Endothelial cell of umbilical vein (primary cell): ENCODE measurements around the gene CEP128. TPM values are rescaled to one million over a fixed set of nuclear protein-coding genes. Genes with fewer than 3 reads are reported as not detected.

Experiments
- BruUV-seq: library from RNA; stranded (reverse); fragments of 400-500 nt; replicated peaks from 2 replicates; lab custom pipeline; 2021; lab: Mats Ljungman, UMichigan
- CTCF ChIA-PET: fragments of 300-600, 350-600 bp; sonication (Branson Sonifier 250); formaldehyde crosslinking; loops from one replicate; lab custom pipeline; 2021; ENCODE audit warnings: antibody characterized with exemption, inconsistent platforms; lab: Charles Lee
- POLR2A ChIA-PET: fragments of 300-600, 350-600 bp; sonication (Branson Sonifier 250); formaldehyde crosslinking; loops from one replicate; lab custom pipeline; 2021; ENCODE audit warnings: antibody characterized with exemption, inconsistent platforms; lab: Charles Lee
- DNase-seq: peaks from one replicate; pipeline ENCODE4 v3.0.0-alpha.2; 2011; ENCODE audit warnings: low read depth, low spot score
- FAIRE-seq: peaks from 2 replicates; lab custom pipeline; 2011; peaks lifted over from hg19 to GRCh38; lab: Jason Lieb, UNC
- H2AFZ ChIP-seq: 2 replicates; pipeline ENCODE4 v1.6.0; 2012; ENCODE audit warnings: low read depth, low read length, control low read depth, inconsistent platforms
- H3K27ac ChIP-seq: 2 replicates; pipeline ENCODE4 v1.5.1; 2011; ENCODE audit warnings: low read depth, mild to moderate bottlenecking, control low read depth, low read length, moderate library complexity; ENCODE audit not compliant: insufficient read depth
- H3K27me3 ChIP-seq, 2 experiments: 2 replicates each; pipeline versions ENCODE4 v1.6.0 to v1.6.1; 2011; ENCODE audit warnings: low read length in 2 of 2, mixed read lengths in 1 of 2; ENCODE audit not compliant: control insufficient read depth in 2 of 2, insufficient read depth in 2 of 2
- H3K36me3 ChIP-seq, 2 experiments: 2 replicates in 1 of 2; 3 replicates in 1 of 2; pipeline ENCODE4 v1.5.1; 2011; ENCODE audit warnings: low read length in 2 of 2, mild to moderate bottlenecking in 1 of 2, moderate library complexity in 1 of 2; ENCODE audit not compliant: control insufficient read depth in 2 of 2, insufficient read depth in 2 of 2; ENCODE audit errors: extremely low read depth in 1 of 2
- H3K4me1 ChIP-seq: 3 replicates; pipeline ENCODE4 v1.5.1; 2011; ENCODE audit warnings: mild to moderate bottlenecking, low read length; ENCODE audit not compliant: control insufficient read depth, insufficient read depth; ENCODE audit errors: extremely low read depth
- H3K4me2 ChIP-seq: 2 replicates; pipeline ENCODE4 v1.6.1; 2011; ENCODE audit warnings: low read length, control low read depth, mixed read lengths; ENCODE audit not compliant: insufficient read depth
- H3K4me3 ChIP-seq, 3 experiments: fragments of 200-600 bp in 1 of 3; sonication (generic), shearing (Covaris generic) in 1 of 3; replicated peaks in 1 of 3; 2 replicates each; pipeline ENCODE4 v1.5.1; 2011 to 2016; ENCODE audit warnings: control low read depth in 3 of 3, low read length in 3 of 3, mild to moderate bottlenecking in 2 of 3, inconsistent platforms in 1 of 3, low read depth in 1 of 3, moderate library complexity in 1 of 3; ENCODE audit not compliant: insufficient read depth in 1 of 3
- H3K79me2 ChIP-seq: 2 replicates; pipeline ENCODE4 v1.6.0; 2012; ENCODE audit warnings: low read length, inconsistent platforms; ENCODE audit not compliant: control insufficient read depth, insufficient read depth
- H3K9ac ChIP-seq: replicated peaks from 2 replicates; pipeline ENCODE3; 2011; ENCODE audit warnings: low read length, control low read depth; ENCODE audit not compliant: insufficient read depth; ENCODE audit errors: extremely low read depth
- H3K9me1 ChIP-seq: replicated peaks from 3 replicates; pipeline ENCODE4 v1.6.0; 2011; ENCODE audit warnings: mild to moderate bottlenecking, low read length; ENCODE audit not compliant: control insufficient read depth, insufficient read depth; ENCODE audit errors: extremely low read depth
- H3K9me3 ChIP-seq: replicated peaks from 2 replicates; pipeline ENCODE4 v1.5.1; 2012; ENCODE audit warnings: low read length, inconsistent platforms; ENCODE audit not compliant: control insufficient read depth, insufficient read depth
- H4K20me1 ChIP-seq: replicated peaks from 2 replicates; pipeline ENCODE3; 2011; ENCODE audit warnings: mild to moderate bottlenecking, low read length; ENCODE audit not compliant: control insufficient read depth, insufficient read depth; ENCODE audit errors: extremely low read depth
- EZH2 ChIP-seq: IDR thresholded peaks from 2 replicates; pipeline ENCODE4 v1.6.1; 2012; ENCODE audit warnings: borderline replicate concordance, low read depth, mild to moderate bottlenecking, moderate library complexity, low read length, inconsistent platforms; ENCODE audit not compliant: severe bottlenecking
- FOS ChIP-seq: IDR thresholded peaks from 2 replicates; pipeline ENCODE4 v1.6.1; 2011; ENCODE audit warnings: mild to moderate bottlenecking, low read length, moderate library complexity, borderline replicate concordance; ENCODE audit not compliant: insufficient read depth
- GATA2 ChIP-seq: IDR thresholded peaks from 2 replicates; pipeline ENCODE4 v1.7.0; 2011; ENCODE audit warnings: low read depth, mild to moderate bottlenecking, moderate library complexity, mixed read lengths, low read length; ENCODE audit not compliant: insufficient read length, insufficient read depth
- JUN ChIP-seq: IDR thresholded peaks from 2 replicates; pipeline ENCODE4 v1.6.1; 2011; ENCODE audit warnings: borderline replicate concordance, low read depth; ENCODE audit not compliant: insufficient read length, insufficient read depth
- MYC ChIP-seq: IDR thresholded peaks from one replicate; pipeline ENCODE4 v1.6.1; 2011; ENCODE audit warnings: mild to moderate bottlenecking, low read depth, low read length
- POLR2A ChIP-seq: IDR thresholded peaks from 2 replicates; pipeline ENCODE4 v1.6.1; 2012; ENCODE audit warnings: low read depth, mild to moderate bottlenecking, control low read depth, low read length
- POLR2AphosphoS5 ChIP-seq: IDR thresholded peaks from 2 replicates; pipeline ENCODE4 v1.6.1; 2012; ENCODE audit warnings: low read depth, mild to moderate bottlenecking, control low read depth, low read length, moderate library complexity; ENCODE audit not compliant: insufficient read depth
- dilution Hi-C: fragments of 300-500 bp; cut with MboI; formaldehyde crosslinking; loops from one replicate; pipeline ENCODE4 v1.15.0; 2019; ENCODE audit warnings: low sequenced_read_pairs; ENCODE audit not compliant: extremely low pct_ligation_motif_present
- intact Hi-C: fragments of 100-400 bp; cut with micrococcal nuclease; formaldehyde crosslinking; loops from one replicate; pipeline ENCODE4 v1.10.0; 2022
- polyA plus RNA-seq, 4 experiments: library from polyadenylated mRNA; depleted of rRNA in 3 of 4; stranded (reverse) in 3 of 4; unstranded in 1 of 4; fragments of >200 nt; gene quantifications; 2 replicates each; pipeline versions ENCODE4 v1.2.1 to v1.2.3, GENCODE V29; 2011 to 2012; ENCODE audit warnings: missing spikeins in 1 of 4
- total RNA-seq: library from RNA; stranded (reverse); gene quantifications from 2 replicates; pipeline ENCODE4 v1.2.3, GENCODE V29; 2021
- TF ChIP-seq, protein P1 (sequence below): IDR thresholded peaks from 2 replicates; pipeline ENCODE4 v1.6.1; 2011; ENCODE audit not compliant: insufficient read depth, insufficient read length
- TF ChIP-seq, protein P2 (sequence below), 2 donors: IDR thresholded peaks; 1 replicate in 1 of 2; 2 replicates in 1 of 2; pipeline ENCODE4 v1.5.1; 2011; ENCODE audit warnings: low read length in 2 of 2, mild to moderate bottlenecking in 2 of 2, moderate library complexity in 2 of 2, control low read depth in 1 of 2, inconsistent platforms in 1 of 2, low read depth in 1 of 2; ENCODE audit not compliant: insufficient read depth in 1 of 2; ENCODE audit errors: extremely low read depth in 1 of 2

CEP128 gene
- total and polyA plus RNA-seq, 2 donors (not counting 3 experiments of a cell fraction or from before 2014, with no cell fraction given): 0.91 to 23.7 TPM

DNA sequence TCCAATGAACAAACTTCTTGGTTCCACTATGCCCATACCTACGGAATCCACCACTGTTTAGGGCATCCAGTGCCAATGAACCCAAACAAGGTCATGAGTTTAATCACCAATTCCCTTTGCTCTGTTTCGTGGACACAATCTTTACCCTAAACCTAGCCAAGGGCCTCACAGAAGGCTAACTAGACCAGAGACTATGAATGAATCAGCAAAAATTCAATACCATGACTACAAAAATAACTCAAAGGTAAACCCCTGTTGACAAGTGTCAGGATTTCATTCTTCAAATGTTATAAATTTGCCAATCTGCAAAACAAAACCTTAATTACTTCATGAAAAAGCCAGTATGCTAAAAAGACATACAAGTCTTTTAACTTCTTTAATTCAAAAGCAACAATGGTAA lies 96.7 kb downstream of the CEP128 start:
- dilution Hi-C loops (no loop called here), intact Hi-C loops (loop anchor here (5.0 kb wide), 1 partner anchor 208 kb away; no protein-coding TSS in a partner anchor)
- no peak for DNase-seq
- Histone ChIP-seq H3K4me3 (no peak overlapping the region), H2AFZ (no peak overlapping the region), H3K36me3 (no peaks in the 10 kb centered on the region), H3K4me1 (no peaks in the 10 kb centered on the region), H3K9ac (no peak overlapping the region), H3K79me2 (no peaks in the 10 kb centered on the region), H3K9me1 (no peaks in the 10 kb centered on the region), H4K20me1 (no peaks in the 10 kb centered on the region), H3K4me2 (no peak overlapping the region), H3K9me3 (no peaks in the 10 kb centered on the region), H3K27me3 (no peaks in the 10 kb centered on the region), H3K27ac (no peak overlapping the region)
- FAIRE-seq: no peak
- TF ChIP-seq EZH2: no peak
- TF ChIP-seq POLR2A: no peak
- TF ChIP-seq GATA2: no peak
- no peak for TF ChIP-seq JUN
- TF ChIP-seq, protein P1, sequence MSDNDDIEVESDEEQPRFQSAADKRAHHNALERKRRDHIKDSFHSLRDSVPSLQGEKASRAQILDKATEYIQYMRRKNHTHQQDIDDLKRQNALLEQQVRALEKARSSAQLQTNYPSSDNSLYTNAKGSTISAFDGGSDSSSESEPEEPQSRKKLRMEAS: no peak
- no peak for TF ChIP-seq FOS
- TF ChIP-seq, protein P2, sequence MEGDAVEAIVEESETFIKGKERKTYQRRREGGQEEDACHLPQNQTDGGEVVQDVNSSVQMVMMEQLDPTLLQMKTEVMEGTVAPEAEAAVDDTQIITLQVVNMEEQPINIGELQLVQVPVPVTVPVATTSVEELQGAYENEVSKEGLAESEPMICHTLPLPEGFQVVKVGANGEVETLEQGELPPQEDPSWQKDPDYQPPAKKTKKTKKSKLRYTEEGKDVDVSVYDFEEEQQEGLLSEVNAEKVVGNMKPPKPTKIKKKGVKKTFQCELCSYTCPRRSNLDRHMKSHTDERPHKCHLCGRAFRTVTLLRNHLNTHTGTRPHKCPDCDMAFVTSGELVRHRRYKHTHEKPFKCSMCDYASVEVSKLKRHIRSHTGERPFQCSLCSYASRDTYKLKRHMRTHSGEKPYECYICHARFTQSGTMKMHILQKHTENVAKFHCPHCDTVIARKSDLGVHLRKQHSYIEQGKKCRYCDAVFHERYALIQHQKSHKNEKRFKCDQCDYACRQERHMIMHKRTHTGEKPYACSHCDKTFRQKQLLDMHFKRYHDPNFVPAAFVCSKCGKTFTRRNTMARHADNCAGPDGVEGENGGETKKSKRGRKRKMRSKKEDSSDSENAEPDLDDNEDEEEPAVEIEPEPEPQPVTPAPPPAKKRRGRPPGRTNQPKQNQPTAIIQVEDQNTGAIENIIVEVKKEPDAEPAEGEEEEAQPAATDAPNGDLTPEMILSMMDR (IDR thresholded peaks at IDR 0.05; ENCODE audit: extremely low read depth in 1 of 2, insufficient read depth in 1 of 2, low read depth in 1 of 2, low read length in 2 of 2): no peak
- TF ChIP-seq POLR2AphosphoS5: no peak
- no peak for TF ChIP-seq MYC
- BruUV-seq: no TSS peak
- CTCF ChIA-PET: no interaction called here
- POLR2A ChIA-PET: no interaction called here
